ENCODE data around the gene DDX59. TPM values are rescaled to one million over a fixed set of nuclear protein-coding genes. Genes with fewer than 3 reads are reported as not detected.

Gene DDX59
- total and polyA plus RNA-seq, 9 of the 15 experiments (the other 6 are each of a cell fraction or from before 2014, with no cell fraction given): 8.3 to 30.4 (median 19.8) TPM

DNA sequence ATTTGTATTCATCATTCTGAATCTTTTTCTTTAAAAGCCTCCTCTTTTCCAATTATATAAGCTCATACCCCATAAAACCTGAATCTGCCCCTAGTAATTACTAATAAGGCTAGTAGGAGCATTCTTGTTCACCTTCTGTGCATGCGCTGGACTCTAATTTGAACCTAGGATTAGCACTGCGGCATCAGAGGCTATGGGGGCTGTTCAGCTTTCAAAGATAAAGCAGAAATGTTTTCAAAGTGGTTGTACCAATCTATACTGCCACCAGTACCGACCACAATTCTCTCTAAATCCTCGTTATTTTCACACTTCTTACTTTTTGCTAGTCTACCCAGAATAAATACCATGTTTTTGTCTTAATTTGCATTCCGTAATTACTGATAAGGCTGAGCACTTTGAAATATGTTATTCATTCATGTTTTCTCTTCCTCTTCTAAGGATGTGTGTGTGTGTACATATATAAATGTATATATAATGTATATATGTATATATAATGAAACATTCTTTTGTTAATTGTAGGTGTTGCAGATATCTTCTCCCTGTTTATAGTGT lies 1.6 kb upstream of the DDX59 start (continued):
- TF ChIP-seq, protein P1, sequence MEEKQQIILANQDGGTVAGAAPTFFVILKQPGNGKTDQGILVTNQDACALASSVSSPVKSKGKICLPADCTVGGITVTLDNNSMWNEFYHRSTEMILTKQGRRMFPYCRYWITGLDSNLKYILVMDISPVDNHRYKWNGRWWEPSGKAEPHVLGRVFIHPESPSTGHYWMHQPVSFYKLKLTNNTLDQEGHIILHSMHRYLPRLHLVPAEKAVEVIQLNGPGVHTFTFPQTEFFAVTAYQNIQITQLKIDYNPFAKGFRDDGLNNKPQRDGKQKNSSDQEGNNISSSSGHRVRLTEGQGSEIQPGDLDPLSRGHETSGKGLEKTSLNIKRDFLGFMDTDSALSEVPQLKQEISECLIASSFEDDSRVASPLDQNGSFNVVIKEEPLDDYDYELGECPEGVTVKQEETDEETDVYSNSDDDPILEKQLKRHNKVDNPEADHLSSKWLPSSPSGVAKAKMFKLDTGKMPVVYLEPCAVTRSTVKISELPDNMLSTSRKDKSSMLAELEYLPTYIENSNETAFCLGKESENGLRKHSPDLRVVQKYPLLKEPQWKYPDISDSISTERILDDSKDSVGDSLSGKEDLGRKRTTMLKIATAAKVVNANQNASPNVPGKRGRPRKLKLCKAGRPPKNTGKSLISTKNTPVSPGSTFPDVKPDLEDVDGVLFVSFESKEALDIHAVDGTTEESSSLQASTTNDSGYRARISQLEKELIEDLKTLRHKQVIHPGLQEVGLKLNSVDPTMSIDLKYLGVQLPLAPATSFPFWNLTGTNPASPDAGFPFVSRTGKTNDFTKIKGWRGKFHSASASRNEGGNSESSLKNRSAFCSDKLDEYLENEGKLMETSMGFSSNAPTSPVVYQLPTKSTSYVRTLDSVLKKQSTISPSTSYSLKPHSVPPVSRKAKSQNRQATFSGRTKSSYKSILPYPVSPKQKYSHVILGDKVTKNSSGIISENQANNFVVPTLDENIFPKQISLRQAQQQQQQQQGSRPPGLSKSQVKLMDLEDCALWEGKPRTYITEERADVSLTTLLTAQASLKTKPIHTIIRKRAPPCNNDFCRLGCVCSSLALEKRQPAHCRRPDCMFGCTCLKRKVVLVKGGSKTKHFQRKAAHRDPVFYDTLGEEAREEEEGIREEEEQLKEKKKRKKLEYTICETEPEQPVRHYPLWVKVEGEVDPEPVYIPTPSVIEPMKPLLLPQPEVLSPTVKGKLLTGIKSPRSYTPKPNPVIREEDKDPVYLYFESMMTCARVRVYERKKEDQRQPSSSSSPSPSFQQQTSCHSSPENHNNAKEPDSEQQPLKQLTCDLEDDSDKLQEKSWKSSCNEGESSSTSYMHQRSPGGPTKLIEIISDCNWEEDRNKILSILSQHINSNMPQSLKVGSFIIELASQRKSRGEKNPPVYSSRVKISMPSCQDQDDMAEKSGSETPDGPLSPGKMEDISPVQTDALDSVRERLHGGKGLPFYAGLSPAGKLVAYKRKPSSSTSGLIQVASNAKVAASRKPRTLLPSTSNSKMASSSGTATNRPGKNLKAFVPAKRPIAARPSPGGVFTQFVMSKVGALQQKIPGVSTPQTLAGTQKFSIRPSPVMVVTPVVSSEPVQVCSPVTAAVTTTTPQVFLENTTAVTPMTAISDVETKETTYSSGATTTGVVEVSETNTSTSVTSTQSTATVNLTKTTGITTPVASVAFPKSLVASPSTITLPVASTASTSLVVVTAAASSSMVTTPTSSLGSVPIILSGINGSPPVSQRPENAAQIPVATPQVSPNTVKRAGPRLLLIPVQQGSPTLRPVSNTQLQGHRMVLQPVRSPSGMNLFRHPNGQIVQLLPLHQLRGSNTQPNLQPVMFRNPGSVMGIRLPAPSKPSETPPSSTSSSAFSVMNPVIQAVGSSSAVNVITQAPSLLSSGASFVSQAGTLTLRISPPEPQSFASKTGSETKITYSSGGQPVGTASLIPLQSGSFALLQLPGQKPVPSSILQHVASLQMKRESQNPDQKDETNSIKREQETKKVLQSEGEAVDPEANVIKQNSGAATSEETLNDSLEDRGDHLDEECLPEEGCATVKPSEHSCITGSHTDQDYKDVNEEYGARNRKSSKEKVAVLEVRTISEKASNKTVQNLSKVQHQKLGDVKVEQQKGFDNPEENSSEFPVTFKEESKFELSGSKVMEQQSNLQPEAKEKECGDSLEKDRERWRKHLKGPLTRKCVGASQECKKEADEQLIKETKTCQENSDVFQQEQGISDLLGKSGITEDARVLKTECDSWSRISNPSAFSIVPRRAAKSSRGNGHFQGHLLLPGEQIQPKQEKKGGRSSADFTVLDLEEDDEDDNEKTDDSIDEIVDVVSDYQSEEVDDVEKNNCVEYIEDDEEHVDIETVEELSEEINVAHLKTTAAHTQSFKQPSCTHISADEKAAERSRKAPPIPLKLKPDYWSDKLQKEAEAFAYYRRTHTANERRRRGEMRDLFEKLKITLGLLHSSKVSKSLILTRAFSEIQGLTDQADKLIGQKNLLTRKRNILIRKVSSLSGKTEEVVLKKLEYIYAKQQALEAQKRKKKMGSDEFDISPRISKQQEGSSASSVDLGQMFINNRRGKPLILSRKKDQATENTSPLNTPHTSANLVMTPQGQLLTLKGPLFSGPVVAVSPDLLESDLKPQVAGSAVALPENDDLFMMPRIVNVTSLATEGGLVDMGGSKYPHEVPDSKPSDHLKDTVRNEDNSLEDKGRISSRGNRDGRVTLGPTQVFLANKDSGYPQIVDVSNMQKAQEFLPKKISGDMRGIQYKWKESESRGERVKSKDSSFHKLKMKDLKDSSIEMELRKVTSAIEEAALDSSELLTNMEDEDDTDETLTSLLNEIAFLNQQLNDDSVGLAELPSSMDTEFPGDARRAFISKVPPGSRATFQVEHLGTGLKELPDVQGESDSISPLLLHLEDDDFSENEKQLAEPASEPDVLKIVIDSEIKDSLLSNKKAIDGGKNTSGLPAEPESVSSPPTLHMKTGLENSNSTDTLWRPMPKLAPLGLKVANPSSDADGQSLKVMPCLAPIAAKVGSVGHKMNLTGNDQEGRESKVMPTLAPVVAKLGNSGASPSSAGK (IDR thresholded peaks at IDR 0.05): peak; percentile 31; the same call in 1 of the 2 replicates
- TF ChIP-seq ZNF197 (CRISPR knock-in tag; IDR thresholded peaks at IDR 0.05; ENCODE audit: low read depth) (no peak), HNRNPLL (IDR thresholded peaks at IDR 0.05; ENCODE audit: low read depth, low read length, poor library complexity, severe bottlenecking) (no peak), CHD4 (IDR thresholded peaks at IDR 0.05; ENCODE audit: insufficient read depth, insufficient replicate concordance, low read depth, low read length, poor library complexity, severe bottlenecking) (peak; percentile 9)
- TF ChIP-seq, protein P2, sequence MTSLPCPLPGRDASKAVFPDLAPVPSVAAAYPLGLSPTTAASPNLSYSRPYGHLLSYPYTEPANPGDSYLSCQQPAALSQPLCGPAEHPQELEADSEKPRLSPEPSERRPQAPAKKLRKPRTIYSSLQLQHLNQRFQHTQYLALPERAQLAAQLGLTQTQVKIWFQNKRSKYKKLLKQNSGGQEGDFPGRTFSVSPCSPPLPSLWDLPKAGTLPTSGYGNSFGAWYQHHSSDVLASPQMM (CRISPR knock-in tag; IDR thresholded peaks at IDR 0.05): no peak
- TF ChIP-seq, protein P3, sequence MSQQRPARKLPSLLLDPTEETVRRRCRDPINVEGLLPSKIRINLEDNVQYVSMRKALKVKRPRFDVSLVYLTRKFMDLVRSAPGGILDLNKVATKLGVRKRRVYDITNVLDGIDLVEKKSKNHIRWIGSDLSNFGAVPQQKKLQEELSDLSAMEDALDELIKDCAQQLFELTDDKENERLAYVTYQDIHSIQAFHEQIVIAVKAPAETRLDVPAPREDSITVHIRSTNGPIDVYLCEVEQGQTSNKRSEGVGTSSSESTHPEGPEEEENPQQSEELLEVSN (IDR thresholded peaks at IDR 0.05; ENCODE audit: borderline replicate concordance in 1 of 2, extremely low read depth in 1 of 2, insufficient read depth in 1 of 2, insufficient read length in 1 of 2, low read depth in 1 of 2, low read length in 1 of 2, poor library complexity in 1 of 2, severe bottlenecking in 1 of 2): peak in 1 of 2 experiments; percentile 18

Measured in K562 (cell line).